Esophagus squamous epithelium (tissue), 5 donors: ENCODE data around the gene FNIP1. TPM values are rescaled to one million over a fixed set of nuclear protein-coding genes. Genes with fewer than 3 reads are reported as not detected.

Experiments used
- DNase-seq: peaks from one replicate; lab custom pipeline; 2025; lab: John Stamatoyannopoulos, UW
- H3K27ac ChIP-seq, 4 donors: fragments of 200-600 bp; sonication (generic); one replicate each; pipeline ENCODE4 v1.5.1; 2016 to 2019; ENCODE audit warnings: mild to moderate bottlenecking in 1 of 4
- H3K27me3 ChIP-seq, 4 donors: fragments of 200-600 bp; sonication (generic); 1 replicate in 3 of 4; 2 replicates in 1 of 4; pipeline versions ENCODE4 v1.5.1 to v1.6.0; 2017 to 2021; ENCODE audit warnings: antibody characterized with exemption in 1 of 4
- H3K36me3 ChIP-seq, 3 donors: fragments of 200-600 bp; sonication (generic); one replicate each; pipeline ENCODE4 v1.5.1; 2016 to 2019
- H3K4me1 ChIP-seq, 3 donors: fragments of 200-600 bp; sonication (generic); one replicate each; pipeline ENCODE4 v1.5.1; 2017 to 2019
- H3K4me3 ChIP-seq, 4 donors: fragments of 200-600 bp; sonication (generic); 1 replicate in 3 of 4; 2 replicates in 1 of 4; pipeline ENCODE4 v1.5.1; 2016 to 2019; ENCODE audit warnings: mild to moderate bottlenecking in 2 of 4, moderate library complexity in 1 of 4
- H3K9me3 ChIP-seq, 3 donors: fragments of 200-600 bp; sonication (generic); one replicate each; pipeline ENCODE4 v1.5.1; 2016 to 2019
- POLR2A ChIP-seq, 4 donors: fragments of 450-650 bp; IDR thresholded peaks; one replicate each; pipeline ENCODE4 v1.6.1; 2017; ENCODE audit warnings: antibody characterized with exemption in 4 of 4, mild to moderate bottlenecking in 4 of 4, moderate library complexity in 3 of 4
- WGBS, 2 donors: methylation state at CpG; one replicate each; pipeline ENCODE4 v1.1.5; 2018; 5-methylcytosine and 5-hydroxymethylcytosine counted together
- intact Hi-C: fragments of 100-400 bp; cut with DNase I; formaldehyde crosslinking; loops from one replicate; pipeline ENCODE4 v1.15.0; 2022
- total RNA-seq, 4 donors: library from RNA; depleted of rRNA; stranded (reverse); fragments of >200 nt; gene quantifications; one replicate each; pipeline ENCODE4 v1.1.0, GENCODE V29; 2016
- TF ChIP-seq, protein P1 (sequence below), 6 experiments: fragments of 450-650 bp in 4 of 6; fragments of 200-600 bp in 2 of 6; sonication (generic) in 2 of 6; IDR thresholded peaks; one replicate each; pipeline ENCODE4 v1.5.1; 2016 to 2019; ENCODE audit warnings: antibody characterized with exemption in 6 of 6, mild to moderate bottlenecking in 4 of 6, moderate library complexity in 4 of 6
- donor health status: DM: yes; HTN: yes; CAD: no.

Gene FNIP1
- total RNA-seq, 4 donors from 2014 or later = 7.6 to 41.6 (median 20.7) TPM

DNA sequence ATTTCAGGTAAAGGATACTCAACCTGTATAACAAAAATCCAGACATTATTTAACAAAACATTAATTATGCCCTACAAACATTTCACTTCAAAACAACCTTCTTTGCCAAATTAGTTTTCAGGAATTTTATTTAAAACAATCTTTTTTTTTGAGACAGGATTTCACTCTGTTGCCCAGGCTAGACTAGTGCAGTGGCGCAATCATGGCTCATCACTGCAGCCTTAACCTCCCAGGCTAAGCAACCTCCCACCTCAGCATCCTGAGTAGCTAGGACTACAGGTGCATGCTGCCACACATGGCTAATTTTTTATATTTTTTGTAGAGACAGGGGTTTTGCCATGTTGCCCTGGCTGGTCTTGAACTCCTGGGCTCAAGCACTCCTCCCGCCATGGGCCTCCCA, 3.9 kb downstream of the FNIP1 start:
- 90 to 94% methylated on average over 2 of the region's 2 CpGs for WGBS, 2 donors
- no peak for DNase-seq
- TF ChIP-seq, protein P1, sequence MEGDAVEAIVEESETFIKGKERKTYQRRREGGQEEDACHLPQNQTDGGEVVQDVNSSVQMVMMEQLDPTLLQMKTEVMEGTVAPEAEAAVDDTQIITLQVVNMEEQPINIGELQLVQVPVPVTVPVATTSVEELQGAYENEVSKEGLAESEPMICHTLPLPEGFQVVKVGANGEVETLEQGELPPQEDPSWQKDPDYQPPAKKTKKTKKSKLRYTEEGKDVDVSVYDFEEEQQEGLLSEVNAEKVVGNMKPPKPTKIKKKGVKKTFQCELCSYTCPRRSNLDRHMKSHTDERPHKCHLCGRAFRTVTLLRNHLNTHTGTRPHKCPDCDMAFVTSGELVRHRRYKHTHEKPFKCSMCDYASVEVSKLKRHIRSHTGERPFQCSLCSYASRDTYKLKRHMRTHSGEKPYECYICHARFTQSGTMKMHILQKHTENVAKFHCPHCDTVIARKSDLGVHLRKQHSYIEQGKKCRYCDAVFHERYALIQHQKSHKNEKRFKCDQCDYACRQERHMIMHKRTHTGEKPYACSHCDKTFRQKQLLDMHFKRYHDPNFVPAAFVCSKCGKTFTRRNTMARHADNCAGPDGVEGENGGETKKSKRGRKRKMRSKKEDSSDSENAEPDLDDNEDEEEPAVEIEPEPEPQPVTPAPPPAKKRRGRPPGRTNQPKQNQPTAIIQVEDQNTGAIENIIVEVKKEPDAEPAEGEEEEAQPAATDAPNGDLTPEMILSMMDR (IDR thresholded peaks at IDR 0.05) = no peak
- H3K9me3 ChIP-seq = no peaks in the 10 kb centered on the region
- no peak overlapping the region for H3K27ac ChIP-seq
- H3K27me3 ChIP-seq = no peaks in the 10 kb centered on the region
- H3K4me1 ChIP-seq = peaks cover 4 to 53% (median 21%) of the 10 kb centered on the region in 3 donors
- intact Hi-C loops = loop anchor here (10.0 kb wide), 1 partner anchor 158 kb away; the partner anchor contains the start of gene RAPGEF6
- H3K36me3 ChIP-seq = no peaks in the 10 kb centered on the region
- H3K4me3 ChIP-seq = no peak overlapping the region

DNA sequence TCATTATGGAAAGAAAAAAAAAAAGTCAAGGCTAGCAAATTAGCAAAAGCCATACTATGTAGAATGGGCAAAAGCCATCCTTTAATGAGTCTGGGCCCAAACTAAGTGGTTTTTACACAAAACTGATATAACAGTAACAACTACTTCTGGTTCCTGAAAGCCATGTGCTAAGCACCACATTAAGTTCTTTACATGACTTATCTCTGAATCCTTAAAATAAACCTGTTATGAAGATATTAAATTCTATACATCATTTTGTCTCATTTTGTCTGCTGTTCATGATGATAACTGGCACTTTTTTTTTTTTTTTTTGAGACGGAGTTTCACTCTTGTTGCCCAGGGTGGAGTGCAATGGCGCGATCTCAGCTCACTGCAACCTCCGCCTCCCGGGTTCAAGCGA, 5.0 kb downstream of the FNIP1 start:
- no peak for DNase-seq
- WGBS, 2 donors = 80 to 100% methylated on average over 2 to 3 of the region's 6 CpGs
- Histone ChIP-seq H3K4me1 (peaks cover 4 to 57% (median 17%) of the 10 kb centered on the region in 3 donors), H3K27me3 (no peaks in the 10 kb centered on the region), H3K36me3 (no peaks in the 10 kb centered on the region), H3K4me3 (no peak overlapping the region), H3K9me3 (no peaks in the 10 kb centered on the region), H3K27ac (no peak overlapping the region)
- no peak for TF ChIP-seq POLR2A (IDR thresholded peaks at IDR 0.05)
- TF ChIP-seq, protein P1 (IDR thresholded peaks at IDR 0.05) = no peak
- intact Hi-C loops = loop anchor here (10.0 kb wide), 1 partner anchor 157 kb away; the partner anchor contains the start of gene RAPGEF6

DNA sequence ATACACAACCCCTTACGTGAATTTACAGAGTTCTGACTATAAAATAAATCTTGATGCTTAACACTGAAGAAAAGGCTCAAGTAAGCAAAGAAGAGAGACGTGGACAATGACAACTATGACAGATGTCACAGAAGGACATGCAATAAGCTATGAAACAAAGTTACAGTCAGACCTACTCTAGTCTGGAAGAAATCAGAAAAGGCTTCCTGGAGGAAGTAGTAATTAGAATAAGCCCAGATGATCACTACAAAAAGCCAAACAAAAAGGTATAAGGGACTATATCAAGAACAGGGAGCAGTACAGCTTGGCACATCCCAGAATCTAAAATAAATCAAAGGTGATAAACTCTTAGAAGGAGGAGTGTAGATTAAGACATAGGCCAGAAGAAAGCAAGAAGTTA, 6.3 kb downstream of the FNIP1 start:
- Histone ChIP-seq H3K27ac (no peak overlapping the region), H3K4me1 (peaks cover 4 to 52% (median 16%) of the 10 kb centered on the region in 3 donors), H3K4me3 (no peak overlapping the region), H3K27me3 (no peaks in the 10 kb centered on the region), H3K9me3 (no peaks in the 10 kb centered on the region), H3K36me3 (no peaks in the 10 kb centered on the region)
- WGBS, 2 donors = 85 to 92% methylated on average over 2 of the region's 2 CpGs
- intact Hi-C loops = loop anchor here (10.0 kb wide), 1 partner anchor 156 kb away; the partner anchor contains the start of gene RAPGEF6
- DNase-seq = no peak
- TF ChIP-seq POLR2A (IDR thresholded peaks at IDR 0.05) = no peak
- TF ChIP-seq, protein P1 (IDR thresholded peaks at IDR 0.05) = no peak

DNA sequence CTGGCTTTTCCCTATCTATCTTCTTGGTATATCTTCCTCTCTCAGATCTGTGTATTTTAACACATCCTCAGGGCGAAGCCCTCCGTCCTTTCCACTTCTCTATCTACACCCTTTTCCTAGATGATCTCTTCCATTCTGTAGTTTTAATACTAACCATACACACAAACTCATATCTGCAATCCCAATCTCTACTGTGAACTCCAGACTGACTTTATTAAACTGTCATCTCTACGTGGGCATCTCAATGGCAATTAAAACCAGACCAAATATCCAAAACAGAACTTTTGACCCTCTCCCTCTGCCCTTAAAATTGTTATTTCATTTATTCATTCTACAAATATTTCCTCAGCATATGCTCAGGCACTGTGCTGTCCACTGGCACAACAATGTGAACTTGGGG, 7.1 kb downstream of the FNIP1 start:
- TF ChIP-seq POLR2A (IDR thresholded peaks at IDR 0.05) = no peak
- TF ChIP-seq, protein P1 (IDR thresholded peaks at IDR 0.05) = no peak
- no peak for DNase-seq
- Histone ChIP-seq H3K27me3 (no peaks in the 10 kb centered on the region), H3K4me3 (no peak overlapping the region), H3K36me3 (no peaks in the 10 kb centered on the region), H3K4me1 (peaks cover 4 to 44% (median 8%) of the 10 kb centered on the region in 3 donors), H3K27ac (no peak overlapping the region), H3K9me3 (no peaks in the 10 kb centered on the region)
- WGBS, 2 donors = 82 to 90% methylated on average over 3 of the region's 3 CpGs
- intact Hi-C loops = loop anchor here (10.0 kb wide), 1 partner anchor 155 kb away; the partner anchor contains the start of gene RAPGEF6

DNA sequence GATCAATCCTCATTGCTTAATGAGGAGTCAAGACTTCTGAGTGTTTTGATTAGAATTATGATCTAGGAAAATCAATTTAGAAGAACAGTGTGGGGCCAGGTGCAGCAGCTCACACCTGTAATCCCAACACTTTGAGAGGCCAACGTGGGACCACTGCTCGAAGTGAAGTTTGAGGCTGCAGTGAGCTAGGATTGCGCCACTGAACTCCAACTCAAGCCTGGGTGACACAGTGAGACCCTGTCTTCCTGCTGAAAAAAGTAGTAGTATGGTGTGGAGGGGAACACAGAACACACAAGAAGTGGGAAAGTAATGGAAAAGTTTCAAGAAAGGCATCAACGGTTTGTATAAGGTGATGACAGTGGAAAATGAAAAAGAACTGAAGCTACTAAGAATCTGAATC, 9.1 kb downstream of the FNIP1 start:
- Histone ChIP-seq H3K27ac (no peak overlapping the region), H3K4me1 (peaks cover 0 to 35% (median 0%) of the 10 kb centered on the region in 3 donors), H3K9me3 (no peaks in the 10 kb centered on the region), H3K36me3 (no peaks in the 10 kb centered on the region), H3K27me3 (no peaks in the 10 kb centered on the region), H3K4me3 (no peak overlapping the region)
- DNase-seq = no peak
- 84 to 88% methylated on average over 4 of the region's 4 CpGs for WGBS, 2 donors
- intact Hi-C loops = no loop called here
- TF ChIP-seq POLR2A (IDR thresholded peaks at IDR 0.05) = no peak
- TF ChIP-seq, protein P1 (IDR thresholded peaks at IDR 0.05) = no peak
